Activated T-helper 1 cell treated with anti-CD3 and anti-CD28 coated beads, Interleukin-12 subunit alpha, Interleukin-12 subunit beta, Interleukin-2, Interleukin-4 antibody, amounts not matched to agents 30 ng/mL and 10 ng/mL and 1 ng/mL, durations not matched to agents 14 hours and 24 hours and 36 hours (primary cell): ENCODE data around the gene VWC2L. TPM values are rescaled to one million over a fixed set of nuclear protein-coding genes. Genes with fewer than 3 reads are reported as not detected.

Experiments
- DNase-seq: peaks from one replicate; pipeline ENCODE4 v3.0.0; 2021; ENCODE audit warnings: low spot score
- H3K27ac Mint-ChIP-seq: one replicate; pipeline ENCODE4 v1.8.0; 2021; ENCODE audit warnings: mild to moderate bottlenecking, mixed read lengths
- H3K27me3 Mint-ChIP-seq: one replicate; pipeline ENCODE4 v1.8.0; 2022; ENCODE audit warnings: mild to moderate bottlenecking, moderate library complexity, mixed read lengths; ENCODE audit not compliant: insufficient read depth
- H3K36me3 Mint-ChIP-seq: one replicate; pipeline ENCODE4 v1.8.0; 2021; ENCODE audit warnings: low read depth, mixed read lengths
- H3K4me1 Mint-ChIP-seq: one replicate; pipeline ENCODE4 v1.8.0; 2021; ENCODE audit warnings: low read depth, mixed read lengths
- H3K4me3 Mint-ChIP-seq: one replicate; pipeline ENCODE4 v1.8.0; 2021; ENCODE audit warnings: mild to moderate bottlenecking, moderate library complexity, mixed read lengths
- H3K9me3 Mint-ChIP-seq: one replicate; pipeline ENCODE4 v1.8.0; 2021; ENCODE audit warnings: mixed read lengths
- intact Hi-C: fragments of 100-400 bp; cut with micrococcal nuclease; formaldehyde crosslinking; loops from one replicate; pipeline ENCODE4 v1.15.1; 2024
- total RNA-seq: library from RNA; stranded (reverse); gene quantifications from 2 replicates; pipeline ENCODE4 v1.2.3, GENCODE V29; 2022

Gene VWC2L
- total RNA-seq, 1 donor from 2014 or later = not detected

GRCh38 chr2:214519258-214519818 lies 108.5 kb downstream of the VWC2L start:
- H3K36me3 Mint-ChIP-seq = no peaks in the 10 kb centered on the region
- no peak overlapping the region for H3K27ac Mint-ChIP-seq
- no peaks in the 10 kb centered on the region for H3K9me3 Mint-ChIP-seq
- peaks cover 2% of the 10 kb centered on the region for H3K27me3 Mint-ChIP-seq
- no peaks in the 10 kb centered on the region for H3K4me1 Mint-ChIP-seq
- no peak for DNase-seq
- no peak overlapping the region for H3K4me3 Mint-ChIP-seq
- intact Hi-C loops = no loop called here

- no peaks in the 10 kb centered on the region for H3K9me3 Mint-ChIP-seq
- DNase-seq = no peak
- H3K4me1 Mint-ChIP-seq = no peaks in the 10 kb centered on the region
- no peak overlapping the region for H3K4me3 Mint-ChIP-seq
- H3K27ac Mint-ChIP-seq = no peak overlapping the region
- intact Hi-C loops = no loop called here
- H3K36me3 Mint-ChIP-seq = no peaks in the 10 kb centered on the region
- H3K27me3 Mint-ChIP-seq = no peaks in the 10 kb centered on the region
These were observed 118.2 kb downstream of the VWC2L start for GRCh38 chr2:214529021-214529420.

GRCh38 chr2:214529514-214529913 lies 118.7 kb downstream of the VWC2L start:
- H3K36me3 Mint-ChIP-seq = no peaks in the 10 kb centered on the region
- no peak for DNase-seq
- no peak overlapping the region for H3K4me3 Mint-ChIP-seq
- intact Hi-C loops = no loop called here
- H3K27me3 Mint-ChIP-seq = no peaks in the 10 kb centered on the region
- H3K27ac Mint-ChIP-seq = no peak overlapping the region
- no peaks in the 10 kb centered on the region for H3K9me3 Mint-ChIP-seq
- H3K4me1 Mint-ChIP-seq = no peaks in the 10 kb centered on the region

GRCh38 chr2:214533541-214533940 lies 122.7 kb downstream of the VWC2L start:
- Mint-ChIP-seq H3K4me1 (no peaks in the 10 kb centered on the region), H3K36me3 (no peaks in the 10 kb centered on the region), H3K27me3 (no peaks in the 10 kb centered on the region), H3K9me3 (no peaks in the 10 kb centered on the region), H3K4me3 (no peak overlapping the region), H3K27ac (no peak overlapping the region)
- intact Hi-C loops = no loop called here
- no peak for DNase-seq

GRCh38 chr2:214536625-214537024 lies 125.8 kb downstream of the VWC2L start:
- Mint-ChIP-seq H3K36me3 (no peaks in the 10 kb centered on the region), H3K4me3 (no peak overlapping the region), H3K9me3 (no peaks in the 10 kb centered on the region), H3K27ac (no peak overlapping the region), H3K27me3 (no peaks in the 10 kb centered on the region), H3K4me1 (no peaks in the 10 kb centered on the region)
- DNase-seq = no peak
- intact Hi-C loops = no loop called here

- H3K36me3 Mint-ChIP-seq = no peaks in the 10 kb centered on the region
- no peaks in the 10 kb centered on the region for H3K9me3 Mint-ChIP-seq
- intact Hi-C loops = no loop called here
- no peak for DNase-seq
- H3K4me3 Mint-ChIP-seq = no peak overlapping the region
- H3K27ac Mint-ChIP-seq = no peak overlapping the region
- no peaks in the 10 kb centered on the region for H3K27me3 Mint-ChIP-seq
- no peaks in the 10 kb centered on the region for H3K4me1 Mint-ChIP-seq
These were observed 127.1 kb downstream of the VWC2L start for GRCh38 chr2:214537929-214538328.

- Mint-ChIP-seq H3K27me3 (no peaks in the 10 kb centered on the region), H3K4me3 (no peak overlapping the region)
These were observed 131.4 kb downstream of the VWC2L start for GRCh38 chr2:214542295-214542694.

GRCh38 chr2:214542866-214543265 lies 132.0 kb downstream of the VWC2L start:
- no peaks in the 10 kb centered on the region for H3K4me1 Mint-ChIP-seq
- H3K27ac Mint-ChIP-seq = no peak overlapping the region
- H3K9me3 Mint-ChIP-seq = no peaks in the 10 kb centered on the region
- no peak overlapping the region for H3K4me3 Mint-ChIP-seq
- DNase-seq = no peak
- intact Hi-C loops = no loop called here
- H3K27me3 Mint-ChIP-seq = no peaks in the 10 kb centered on the region
- no peaks in the 10 kb centered on the region for H3K36me3 Mint-ChIP-seq

More at GRCh38 chr2:214542295-214542694, 131.4 kb downstream of the VWC2L start:
- intact Hi-C loops = no loop called here
- H3K9me3 Mint-ChIP-seq = no peaks in the 10 kb centered on the region
- H3K27ac Mint-ChIP-seq = no peak overlapping the region
- H3K4me1 Mint-ChIP-seq = no peaks in the 10 kb centered on the region
- DNase-seq = no peak
- no peaks in the 10 kb centered on the region for H3K36me3 Mint-ChIP-seq

- Mint-ChIP-seq H3K27ac (no peak overlapping the region), H3K9me3 (no peaks in the 10 kb centered on the region), H3K4me1 (no peaks in the 10 kb centered on the region), H3K4me3 (no peak overlapping the region), H3K27me3 (no peaks in the 10 kb centered on the region), H3K36me3 (no peaks in the 10 kb centered on the region)
- DNase-seq = no peak
- intact Hi-C loops = no loop called here
These were observed 132.6 kb downstream of the VWC2L start for GRCh38 chr2:214543386-214543955.

- H3K27ac Mint-ChIP-seq = no peak overlapping the region
These were observed 135.2 kb downstream of the VWC2L start for GRCh38 chr2:214545898-214546542.

GRCh38 chr2:214547931-214548330 lies 137.1 kb downstream of the VWC2L start:
- Mint-ChIP-seq H3K4me3 (no peak overlapping the region), H3K27me3 (no peaks in the 10 kb centered on the region), H3K27ac (no peak overlapping the region), H3K4me1 (no peaks in the 10 kb centered on the region), H3K9me3 (no peaks in the 10 kb centered on the region), H3K36me3 (no peaks in the 10 kb centered on the region)
- intact Hi-C loops = no loop called here
- no peak for DNase-seq

More at GRCh38 chr2:214545898-214546542, 135.2 kb downstream of the VWC2L start:
- no peaks in the 10 kb centered on the region for H3K36me3 Mint-ChIP-seq
- no peaks in the 10 kb centered on the region for H3K9me3 Mint-ChIP-seq
- no peaks in the 10 kb centered on the region for H3K4me1 Mint-ChIP-seq
- no peak overlapping the region for H3K4me3 Mint-ChIP-seq
- DNase-seq = no peak
- intact Hi-C loops = no loop called here
- H3K27me3 Mint-ChIP-seq = no peaks in the 10 kb centered on the region

GRCh38 chr2:214549946-214550345 lies 139.1 kb downstream of the VWC2L start:
- no peaks in the 10 kb centered on the region for H3K4me1 Mint-ChIP-seq
- no peak overlapping the region for H3K4me3 Mint-ChIP-seq
- H3K36me3 Mint-ChIP-seq = no peaks in the 10 kb centered on the region
- DNase-seq = no peak
- intact Hi-C loops = no loop called here
- no peaks in the 10 kb centered on the region for H3K9me3 Mint-ChIP-seq
- H3K27me3 Mint-ChIP-seq = no peaks in the 10 kb centered on the region
- no peak overlapping the region for H3K27ac Mint-ChIP-seq

- Mint-ChIP-seq H3K27ac (no peak overlapping the region), H3K4me1 (no peaks in the 10 kb centered on the region), H3K36me3 (no peaks in the 10 kb centered on the region), H3K27me3 (no peaks in the 10 kb centered on the region), H3K4me3 (no peak overlapping the region), H3K9me3 (no peaks in the 10 kb centered on the region)
- DNase-seq = no peak
- intact Hi-C loops = no loop called here
These were observed 139.9 kb downstream of the VWC2L start for GRCh38 chr2:214550786-214551185.
